Testis (tissue), 3 donors: ENCODE measurements around the gene TMEM223. TPM values are rescaled to one million over a fixed set of nuclear protein-coding genes. Genes with fewer than 3 reads are reported as not detected.
"Not testable (repeated sequence)": the region's sequence is repeated elsewhere in the genome, so short reads cannot be mapped to it uniquely, and the experiment has no call there.

Experiments used
- DNase-seq: peaks from one replicate; pipeline ENCODE4 v3.0.0-alpha.2; 2019
- H3K27ac ChIP-seq, 2 donors: fragments of 200-600 bp; sonication (generic); one replicate each; pipeline ENCODE4 v1.5.1; 2019
- H3K27me3 ChIP-seq: fragments of 200-600 bp; sonication (generic); one replicate; pipeline ENCODE4 v1.5.1; 2019
- H3K36me3 ChIP-seq: fragments of 200-600 bp; sonication (generic); one replicate; pipeline ENCODE4 v1.5.1; 2017; ENCODE audit warnings: low read depth; ENCODE audit errors: missing control alignments
- H3K4me1 ChIP-seq: fragments of 200-600 bp; sonication (generic); one replicate; pipeline ENCODE4 v1.5.1; 2019
- H3K4me3 ChIP-seq, 2 donors: fragments of 200-600 bp; sonication (generic); one replicate each; pipeline ENCODE4 v1.5.1; 2017 to 2019
- H3K9me3 ChIP-seq: fragments of 200-600 bp; sonication (generic); one replicate; pipeline ENCODE4 v1.5.1; 2017
- CTCF ChIP-seq, 3 experiments: fragments of 450-650 bp in 2 of 3; fragments of 200-600 bp in 1 of 3; sonication (generic) in 1 of 3; IDR thresholded peaks; one replicate each; pipeline ENCODE4 v1.5.1; 2016 to 2019; ENCODE audit warnings: antibody characterized with exemption in 3 of 3, mild to moderate bottlenecking in 2 of 3, moderate library complexity in 1 of 3
- POLR2A ChIP-seq: fragments of 450-650 bp; IDR thresholded peaks from one replicate; pipeline ENCODE4 v1.6.1; 2017; ENCODE audit warnings: antibody characterized with exemption, mild to moderate bottlenecking, moderate library complexity
- WGBS, 2 donors: methylation state at CpG; one replicate each; pipeline ENCODE4 v1.1.5; 2018; 5-methylcytosine and 5-hydroxymethylcytosine counted together
- intact Hi-C: fragments of 100-400 bp; cut with DNase I; formaldehyde crosslinking; loops from one replicate; pipeline ENCODE4 v1.15.1; 2023; ENCODE audit warnings: low total_unique reads
- polyA plus RNA-seq: library from polyadenylated mRNA; stranded (reverse); fragments of 350-450 nt; fragmentation: Illumina TruSeq; extraction: RNeasy Lipid Tissue Mini Kit (QIAGEN cat#74804); gene quantifications from one replicate; pipeline ENCODE4 v1.2.3, GENCODE V29; 2014; ENCODE audit warnings: low read depth, low replicate concordance; ENCODE audit not compliant: insufficient read depth
- total RNA-seq, 2 donors: library from RNA; depleted of rRNA; stranded (reverse); fragments of >200 nt; gene quantifications; one replicate each; pipeline ENCODE4 v1.2.3, GENCODE V29; 2016

Gene TMEM223
- total and polyA plus RNA-seq, 3 donors from 2014 or later = 11.5 to 25.5 (median 24.1) TPM

GRCh38 chr11:62832336-62833234, 40.8 kb upstream of the TMEM223 start, which contains the start of gene TEX54:
TEX54 (minus strand) TSS chr11:62832841.
- TF ChIP-seq CTCF (IDR thresholded peaks at IDR 0.05) = no peak
- no peak for TF ChIP-seq POLR2A
- intact Hi-C loops = no loop called here
- peaks cover 10% of the 10 kb centered on the region for H3K4me1 ChIP-seq
- no peaks in the 10 kb centered on the region for H3K9me3 ChIP-seq
- H3K27ac ChIP-seq = peak within 1 kb of the TSS; percentile 93 to 97
- DNase-seq = peak; percentile 61
- no peaks in the 10 kb centered on the region for H3K36me3 ChIP-seq
- no peaks in the 10 kb centered on the region for H3K27me3 ChIP-seq
- WGBS, 2 donors = 7 to 8% methylated on average over 35 to 40 of the region's 40 CpGs
- H3K4me3 ChIP-seq = peak within 1 kb of the TSS; percentile 99

- peak within 1 kb of the TSS; percentile 99 for H3K4me3 ChIP-seq
- H3K27me3 ChIP-seq = no peaks in the 10 kb centered on the region
- peaks cover 10% of the 10 kb centered on the region for H3K4me1 ChIP-seq
- H3K36me3 ChIP-seq = no peaks in the 10 kb centered on the region
- WGBS, 2 donors = 0% methylated on average over 43 to 65 of the region's 65 CpGs
- peak; percentile 100 for DNase-seq
- intact Hi-C loops = no loop called here
- H3K9me3 ChIP-seq = no peaks in the 10 kb centered on the region
- TF ChIP-seq CTCF (IDR thresholded peaks at IDR 0.05) (no peak), POLR2A (peak; percentile 54)
- H3K27ac ChIP-seq = peak within 1 kb of the TSS; percentile 93 to 97
These were observed 39.9 kb upstream of the TMEM223 start, which contains the start of gene STX5 for GRCh38 chr11:62831520-62832335. STX5 (minus strand) TSS chr11:62832051; CDS start chr11:62831243, 808 bp downstream.

GRCh38 chr11:62830904-62831519, 39.2 kb upstream of the TMEM223 start:
- peak overlapping the region; percentile 99 for H3K4me3 ChIP-seq
- 0% methylated on average over 15 to 32 of the region's 33 CpGs for WGBS, 2 donors
- intact Hi-C loops = no loop called here
- TF ChIP-seq CTCF (IDR thresholded peaks at IDR 0.05) (no peak), POLR2A (no peak)
- no peaks in the 10 kb centered on the region for H3K36me3 ChIP-seq
- peaks cover 10% of the 10 kb centered on the region for H3K4me1 ChIP-seq
- no peaks in the 10 kb centered on the region for H3K9me3 ChIP-seq
- no peaks in the 10 kb centered on the region for H3K27me3 ChIP-seq
- peak overlapping the region; percentile 93 to 97 for H3K27ac ChIP-seq
- no peak for DNase-seq

- H3K9me3 ChIP-seq, H3K36me3 ChIP-seq, DNase-seq, H3K27ac ChIP-seq, H3K4me1 ChIP-seq, H3K4me3 ChIP-seq, intact Hi-C loops, H3K27me3 ChIP-seq: not testable (repeated sequence)
- 94 to 95% methylated on average over 8 of the region's 8 CpGs for WGBS, 2 donors
These were observed 36.3 kb upstream of the TMEM223 start for GRCh38 chr11:62828130-62828529.

GRCh38 chr11:62823677-62824076, 31.9 kb upstream of the TMEM223 start:
- Histone ChIP-seq H3K27me3 (no peaks in the 10 kb centered on the region), H3K4me3 (no peak overlapping the region), H3K27ac (no peak overlapping the region), H3K4me1 (no peaks in the 10 kb centered on the region), H3K9me3 (no peaks in the 10 kb centered on the region), H3K36me3 (peaks cover 4% of the 10 kb centered on the region)
- no peak for DNase-seq
- intact Hi-C loops = no loop called here
- 94 to 95% methylated on average over 3 of the region's 3 CpGs for WGBS, 2 donors
- TF ChIP-seq POLR2A (no peak), CTCF (IDR thresholded peaks at IDR 0.05) (no peak)
